ENCODE data around the gene B3GNT9.

Gene B3GNT9

DNA sequence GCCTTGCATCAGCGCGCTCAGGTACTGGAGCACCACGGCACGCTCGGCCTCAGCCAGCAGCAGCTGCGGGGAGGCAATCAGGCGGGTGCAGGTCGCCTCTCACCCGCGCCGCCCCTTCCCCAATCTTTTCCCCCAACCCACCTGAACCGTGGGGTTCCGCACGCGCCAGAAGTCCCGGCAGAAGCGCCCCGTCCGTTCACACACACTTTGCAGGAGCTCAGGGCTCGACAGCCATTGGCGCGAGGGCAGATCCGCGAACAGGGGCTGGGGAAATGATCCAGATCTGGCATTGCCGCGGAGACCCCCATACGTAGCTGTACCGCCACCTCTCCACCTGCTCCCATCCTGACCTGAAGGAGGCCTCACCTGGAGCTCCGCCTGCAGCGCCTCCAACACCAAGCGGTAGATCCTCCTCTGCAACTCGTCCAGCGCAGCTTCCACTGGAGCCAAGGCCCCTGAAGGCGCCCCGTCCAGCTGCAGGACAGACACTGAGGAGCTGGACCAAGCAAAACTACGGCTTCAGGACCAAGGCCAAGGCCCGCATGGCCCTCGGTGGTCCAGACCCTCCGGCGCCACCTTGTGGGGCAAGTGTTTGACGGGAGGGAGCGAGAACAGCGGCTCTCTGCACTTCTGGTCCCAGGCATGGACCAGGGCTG lies 34.3 kb upstream of the B3GNT9 start:
- peak; percentile 50 to 81 (median 72) for DNase-seq

GRCh38 chr16:67184453-67184994 lies 33.7 kb upstream of the B3GNT9 start:
- no peak for DNase-seq

DNA sequence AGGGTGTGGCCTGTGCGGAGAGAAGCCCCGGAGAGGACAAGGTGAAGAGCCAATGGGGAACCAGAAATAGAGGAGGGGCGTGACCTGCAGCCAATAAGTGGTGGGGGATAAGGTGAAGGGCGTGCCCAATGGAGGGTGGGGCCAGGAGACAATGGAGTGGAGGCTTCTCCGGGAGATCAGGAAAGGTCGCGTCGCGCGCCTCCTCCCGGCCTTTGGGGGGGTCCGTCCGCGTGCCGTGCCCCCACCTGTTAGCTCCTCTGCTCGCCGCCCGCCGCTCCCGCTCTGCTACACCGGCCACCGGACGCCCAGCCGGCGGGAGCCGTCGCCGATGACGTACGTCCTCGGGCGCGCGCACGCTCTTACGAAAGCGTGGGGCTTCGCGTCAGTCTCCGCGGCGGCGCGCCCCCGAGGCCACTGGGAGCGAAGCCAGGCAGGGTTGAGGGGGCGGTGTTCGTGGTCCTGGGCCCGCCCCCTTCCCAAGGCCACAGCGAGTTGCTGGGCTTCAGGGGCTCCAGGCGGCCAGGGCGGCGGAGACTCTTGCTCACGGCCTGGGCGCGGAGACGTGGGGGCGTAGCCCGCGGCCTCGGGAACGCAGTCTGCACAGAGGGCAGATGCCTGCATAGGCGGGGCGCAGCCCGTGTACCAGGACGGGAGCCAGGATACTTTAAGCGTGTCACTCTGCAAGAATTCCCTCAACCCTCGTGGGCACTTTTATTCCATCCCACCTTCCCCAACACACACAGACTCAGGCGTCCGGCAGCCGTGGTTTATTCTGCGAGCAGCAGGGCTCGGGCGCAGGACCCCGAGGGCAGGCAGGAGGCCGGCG lies 33.0 kb upstream of the B3GNT9 start, which contains the start of gene MATCAP1:
MATCAP1 (minus strand) TSS at position 337 of the 826 bp plus-strand sequence. CDS start 3,353 bp downstream, outside the sequence.
- DNase-seq, result peak; percentile 66 to 86 (median 74)

DNA sequence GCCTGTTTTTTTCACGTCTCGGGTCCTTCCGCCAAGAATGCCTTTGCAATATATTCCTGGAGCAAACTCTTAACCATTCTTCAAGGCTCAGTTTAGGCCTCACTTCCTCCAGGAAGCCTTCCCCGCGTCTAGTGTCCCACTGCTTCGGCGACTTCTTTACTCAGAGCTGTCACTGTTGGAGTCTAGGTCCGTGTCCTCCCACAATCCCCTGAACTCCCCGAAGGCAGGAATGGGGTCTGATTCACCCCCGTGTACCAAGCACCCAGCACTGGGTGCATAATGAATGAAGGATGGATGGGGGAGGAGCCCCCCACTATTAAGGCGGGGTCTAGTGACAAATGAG lies 32.5 kb upstream of the B3GNT9 start:
- no peak for DNase-seq

DNA sequence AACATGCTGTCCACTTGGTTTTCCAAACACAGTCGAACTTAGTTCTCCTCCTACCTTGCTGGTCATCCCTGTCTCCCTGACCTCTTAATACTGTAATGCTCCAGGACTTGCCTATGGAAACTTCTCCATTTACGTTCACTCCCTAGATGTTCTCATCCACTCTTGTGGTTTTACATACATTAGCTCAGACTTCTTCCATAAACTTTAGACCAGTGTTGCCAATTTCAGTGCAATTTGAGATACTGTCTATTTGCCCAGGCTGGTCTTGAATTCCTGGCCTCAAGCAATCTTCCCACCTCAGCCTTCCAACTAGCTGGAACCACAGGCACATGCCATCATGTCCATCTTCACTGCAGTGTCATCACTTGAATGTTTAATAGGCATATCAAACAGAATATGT lies 31.5 kb upstream of the B3GNT9 start:
- DNase-seq, result no peak

GRCh38 chr16:67181346-67181745 lies 30.5 kb upstream of the B3GNT9 start:
- DNase-seq, result no peak

DNA sequence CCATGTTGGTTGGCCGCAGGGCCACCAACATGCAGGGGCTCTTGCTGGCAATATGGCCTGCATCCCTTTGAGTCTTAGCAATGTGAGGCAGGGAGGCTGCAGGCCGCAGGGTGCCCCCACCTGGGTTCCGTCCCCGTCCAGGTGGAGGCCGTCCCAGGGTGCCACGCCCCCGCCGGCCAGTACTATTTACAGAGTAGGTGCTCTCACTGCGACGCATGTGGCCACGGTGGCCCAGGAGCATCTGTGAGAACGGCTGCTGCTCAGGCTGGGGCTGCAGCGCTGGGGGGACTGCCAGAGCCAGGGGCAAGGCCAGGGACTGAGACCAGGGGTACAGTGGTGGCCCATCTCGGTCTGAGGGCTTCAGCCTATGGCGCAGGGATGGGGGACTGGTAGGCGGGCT lies 29.4 kb upstream of the B3GNT9 start:
- DNase-seq, result no peak

DNA sequence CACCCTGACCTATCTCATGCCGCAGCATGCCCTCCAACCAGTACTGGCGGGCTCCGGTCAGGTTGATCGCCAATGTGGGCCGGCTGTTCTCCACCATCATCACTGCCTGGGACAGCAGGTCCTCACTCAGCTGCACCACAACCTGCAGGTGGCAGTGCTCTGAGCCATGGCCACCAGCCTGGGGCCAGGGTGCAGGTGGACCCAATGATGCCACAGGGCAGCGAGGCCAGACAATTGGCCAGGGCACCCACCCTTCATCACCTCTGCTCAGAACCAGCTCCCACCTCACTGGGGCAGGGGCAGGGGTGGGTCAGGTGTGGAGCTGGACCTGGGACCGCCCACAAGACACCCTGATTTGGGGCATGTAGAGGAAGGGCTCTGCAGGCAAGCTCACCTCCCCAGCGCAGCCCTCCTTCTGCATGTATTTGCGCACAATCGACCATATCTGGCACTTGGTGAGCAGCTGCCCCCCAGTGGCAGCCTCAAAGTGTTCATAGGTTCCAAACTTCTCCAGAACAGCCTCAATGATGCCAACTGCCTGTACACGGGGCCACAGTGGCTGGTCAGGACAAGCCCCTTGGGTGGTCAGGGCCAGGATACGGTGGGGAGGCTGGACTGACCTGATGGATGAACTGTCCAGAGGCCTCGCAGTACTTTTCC lies 28.8 kb upstream of the B3GNT9 start:
- DNase-seq, result no peak

DNA sequence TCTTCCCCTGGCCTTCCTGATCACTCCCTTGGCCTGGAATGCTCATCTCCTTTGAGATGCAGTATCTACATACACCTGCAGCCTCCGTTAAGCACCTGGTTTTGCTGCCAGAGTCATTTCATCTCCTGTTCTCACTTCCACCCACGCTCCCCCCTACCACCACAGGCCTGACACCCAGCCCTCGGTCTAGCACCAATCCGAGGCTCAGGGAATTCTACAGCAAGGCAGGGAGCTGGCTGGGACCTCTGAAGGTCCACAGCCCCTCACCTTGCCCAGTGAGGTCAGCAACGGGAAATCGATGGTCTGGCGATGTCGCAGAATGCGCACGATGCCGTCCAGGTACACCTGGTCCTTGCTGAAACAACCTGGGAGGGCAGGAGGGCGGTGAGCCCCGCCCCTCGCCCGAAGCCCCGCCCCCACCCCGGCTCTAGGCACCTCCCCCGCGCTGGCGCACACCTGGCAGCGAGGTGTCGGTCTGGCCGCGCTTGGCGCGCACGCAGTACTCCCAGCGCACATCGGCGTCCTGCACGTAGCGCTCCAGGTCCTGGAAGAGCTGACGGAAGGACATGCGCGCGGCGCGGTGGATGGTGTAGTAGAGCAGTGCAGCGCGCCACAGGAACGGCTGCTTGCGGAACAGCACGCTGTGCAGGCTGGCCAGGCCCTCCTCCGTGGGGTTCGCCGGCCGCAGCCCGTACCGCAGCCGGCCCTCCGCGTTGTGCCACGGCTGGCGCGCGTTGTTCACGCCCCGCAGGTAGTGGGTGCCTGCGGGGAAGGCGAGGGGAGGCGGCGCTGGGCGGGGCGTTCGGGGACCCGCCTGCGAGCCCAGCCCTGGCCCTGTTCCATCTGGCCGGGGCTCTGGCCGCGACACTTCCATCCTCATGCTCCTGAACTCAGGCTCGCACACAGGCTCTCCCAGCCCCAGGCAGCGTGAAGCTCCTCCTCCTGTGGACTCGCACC lies 27.2 kb upstream of the B3GNT9 start:
- peak in 2 of 4 experiments; percentile 15 to 48 for DNase-seq

DNA sequence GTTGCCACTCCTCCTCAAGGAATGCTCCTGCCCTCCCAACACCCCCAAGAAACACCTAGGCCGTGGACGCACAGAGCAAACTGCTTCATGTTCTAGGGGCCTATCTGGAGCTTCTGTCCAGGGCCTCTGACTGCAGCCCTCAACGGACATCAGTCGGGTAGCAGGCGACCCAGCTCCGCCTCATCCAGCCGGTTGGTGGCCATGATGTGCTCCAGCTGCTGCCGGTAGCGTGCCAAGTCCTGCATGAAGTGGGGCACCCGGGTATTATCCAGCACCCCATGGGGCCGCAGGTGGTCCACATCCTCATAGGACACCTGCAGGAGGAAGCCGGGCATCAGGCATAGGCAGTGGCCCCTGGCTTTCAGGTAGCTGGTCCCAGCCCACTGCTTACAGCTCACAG lies 25.9 kb upstream of the B3GNT9 start:
- no peak for DNase-seq

GRCh38 chr16:67174706-67175231 lies 24.0 kb upstream of the B3GNT9 start:
- DNase-seq, result no peak

DNA sequence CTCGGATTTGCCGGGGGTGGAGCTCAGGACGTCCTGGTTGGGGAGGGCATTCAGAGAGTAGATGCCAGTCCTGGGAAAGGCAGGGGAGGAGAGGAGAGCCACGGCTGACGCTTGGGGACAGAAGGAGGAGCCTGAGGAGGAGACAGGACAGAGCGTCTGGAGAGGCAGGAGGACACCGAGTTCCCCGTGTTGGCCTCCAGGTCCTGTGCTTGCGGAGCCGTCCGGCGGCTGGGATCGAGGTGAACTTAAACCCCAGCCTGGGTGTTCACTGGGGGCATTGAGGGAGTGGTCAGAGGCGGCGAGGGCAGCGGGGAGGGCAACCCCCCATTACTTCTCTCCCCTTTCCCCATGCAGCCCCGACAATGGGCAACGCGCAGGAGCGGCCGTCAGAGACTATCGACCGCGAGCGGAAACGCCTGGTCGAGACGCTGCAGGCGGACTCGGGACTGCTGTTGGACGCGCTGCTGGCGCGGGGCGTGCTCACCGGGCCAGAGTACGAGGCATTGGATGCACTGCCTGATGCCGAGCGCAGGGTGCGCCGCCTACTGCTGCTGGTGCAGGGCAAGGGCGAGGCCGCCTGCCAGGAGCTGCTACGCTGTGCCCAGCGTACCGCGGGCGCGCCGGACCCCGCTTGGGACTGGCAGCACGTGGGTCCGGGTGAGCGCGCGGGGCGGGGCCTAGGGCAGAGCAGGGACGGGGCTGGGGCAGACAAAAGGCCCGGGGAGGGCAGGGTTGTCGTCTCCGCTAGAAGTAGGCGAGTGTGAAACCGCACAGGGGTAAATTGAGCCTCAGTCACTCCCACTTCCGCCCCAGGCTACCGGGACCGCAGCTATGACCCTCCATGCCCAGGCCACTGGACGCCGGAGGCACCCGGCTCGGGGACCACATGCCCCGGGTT lies 23.3 kb upstream of the B3GNT9 start:
- DNase-seq, result peak in 2 of 4 experiments; percentile 41 to 45

GRCh38 chr16:67173323-67173722 lies 22.5 kb upstream of the B3GNT9 start:
- no peak for DNase-seq

DNA sequence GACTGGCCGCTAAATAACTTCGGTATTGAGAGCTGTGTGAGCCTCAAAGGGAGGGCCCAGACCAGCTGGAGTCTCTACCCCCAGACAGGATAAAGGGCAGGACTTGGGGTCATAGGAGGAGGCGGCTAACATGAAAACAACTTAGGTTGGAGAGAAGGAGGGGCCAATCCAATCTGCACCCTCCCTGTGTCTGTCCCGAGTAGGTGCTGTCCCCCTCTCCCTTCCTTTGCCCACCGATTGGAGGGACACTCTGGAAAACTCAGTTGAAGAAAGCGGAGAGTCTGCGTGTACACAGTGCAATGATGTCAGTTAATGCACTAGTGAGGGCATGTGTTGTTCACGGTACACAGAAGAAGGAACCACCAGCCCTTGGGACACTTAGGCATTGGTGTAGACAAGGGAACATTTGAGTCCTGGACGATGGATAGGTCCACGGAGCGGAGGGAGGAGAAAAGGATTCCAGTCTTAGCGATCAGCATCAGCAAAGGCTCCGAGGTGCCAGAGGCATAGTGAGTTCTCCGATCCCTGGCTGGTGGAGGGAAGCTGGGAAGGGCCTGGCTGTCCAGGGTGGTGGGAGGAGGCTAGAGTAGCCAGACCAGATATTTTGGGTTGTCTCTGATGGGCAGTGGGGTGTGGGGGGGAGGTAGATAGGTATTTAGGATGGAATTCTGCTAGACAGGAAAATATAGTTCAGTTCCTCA lies 20.3 kb upstream of the B3GNT9 start:
- DNase-seq, result no peak

GRCh38 chr16:67170168-67170948 lies 19.6 kb upstream of the B3GNT9 start, which contains the start of gene NOL3:
Gene NOL3, plus strand, starts transcription at chr16:67170538.
- DNase-seq, result no peak

- DNase-seq, result peak in 1 of 4 experiments; percentile 34
Measured at GRCh38 chr16:67169642-67170167, 18.9 kb upstream of the B3GNT9 start.

- no peak for DNase-seq
Measured at GRCh38 chr16:67169011-67169451, 18.2 kb upstream of the B3GNT9 start.

- no peak for DNase-seq
Measured at GRCh38 chr16:67167588-67167987, 16.8 kb upstream of the B3GNT9 start.

- no peak for DNase-seq
Measured at GRCh38 chr16:67166598-67167168, 15.9 kb upstream of the B3GNT9 start.

Measured in activated naive CD4-positive, alpha-beta T cell (primary cell).